Measurements from ENCODE around the gene UBE2G2. TPM values are rescaled to one million over a fixed set of nuclear protein-coding genes. Genes with fewer than 3 reads are reported as not detected.
"Not testable (repeated sequence)": the region's sequence is repeated elsewhere in the genome, so short reads cannot be mapped to it uniquely, and the experiment has no call there.

The UBE2G2 gene
- polyA plus RNA-seq, 2 donors, result 28.1 to 30.4 TPM

GRCh38 chr21:44836349-44836665, 34.7 kb upstream of the UBE2G2 start:
- Histone ChIP-seq H3K9me3 (ENCODE audit: control insufficient read depth in 2 of 2, insufficient read depth in 1 of 2, low read depth in 1 of 2, low read length in 1 of 2) (no peaks in the 10 kb centered on the region), H3K4me3 (ENCODE audit: low read depth in 1 of 2, low read length in 2 of 2) (no peak overlapping the region), H3K27me3 (ENCODE audit: control insufficient read depth in 1 of 2, insufficient read depth in 2 of 2, low read length in 2 of 2) (no peaks in the 10 kb centered on the region), H3K4me1 (ENCODE audit: control insufficient read depth in 2 of 2, insufficient read depth in 2 of 2, low read length in 1 of 2) (peaks cover 4 to 6% of the 10 kb centered on the region in 2 donors), H3K36me3 (ENCODE audit: control insufficient read depth in 2 of 2, insufficient read depth in 2 of 2, low read length in 1 of 2) (no peaks in the 10 kb centered on the region), H3K27ac (ENCODE audit: low read depth in 2 of 2, low read length in 1 of 2) (no peak overlapping the region)
- WGBS, 2 donors, result 35 to 40% methylated on average over 3 of the region's 3 CpGs

DNA sequence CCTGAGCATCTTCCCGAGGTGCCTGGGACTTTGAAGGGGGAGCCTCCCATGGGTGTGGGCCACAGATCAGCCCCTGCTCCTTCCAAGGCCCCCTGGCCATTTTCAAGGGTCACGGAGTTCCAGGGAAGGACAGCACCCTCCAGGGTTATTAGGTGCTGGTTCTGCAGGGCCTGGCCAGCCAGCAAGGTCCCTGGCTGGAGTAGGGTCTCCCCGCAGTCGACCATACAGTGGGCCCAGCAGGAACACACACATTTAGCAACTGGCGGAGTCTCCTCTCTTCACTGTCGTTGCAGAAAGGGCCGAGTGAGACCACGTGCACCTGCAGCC, 34.0 kb upstream of the UBE2G2 start:
- Histone ChIP-seq H3K4me1 (ENCODE audit: control insufficient read depth in 2 of 2, insufficient read depth in 2 of 2, low read length in 1 of 2) (peaks cover 4 to 6% of the 10 kb centered on the region in 2 donors), H3K9me3 (ENCODE audit: control insufficient read depth in 2 of 2, insufficient read depth in 1 of 2, low read depth in 1 of 2, low read length in 1 of 2) (no peaks in the 10 kb centered on the region), H3K36me3 (ENCODE audit: control insufficient read depth in 2 of 2, insufficient read depth in 2 of 2, low read length in 1 of 2) (no peaks in the 10 kb centered on the region), H3K27ac (ENCODE audit: low read depth in 2 of 2, low read length in 1 of 2) (no peak overlapping the region), H3K27me3 (ENCODE audit: control insufficient read depth in 1 of 2, insufficient read depth in 2 of 2, low read length in 2 of 2) (no peaks in the 10 kb centered on the region), H3K4me3 (ENCODE audit: low read depth in 1 of 2, low read length in 2 of 2) (no peak overlapping the region)
- 58 to 69% methylated on average over 8 of the region's 8 CpGs for WGBS, 2 donors

- H3K4me1 ChIP-seq (ENCODE audit: control insufficient read depth in 2 of 2, insufficient read depth in 2 of 2, low read length in 1 of 2), result peaks cover 4 to 6% of the 10 kb centered on the region in 2 donors
- H3K27ac ChIP-seq (ENCODE audit: low read depth in 2 of 2, low read length in 1 of 2), result no peak overlapping the region
Measured at GRCh38 chr21:44834951-44835646, 33.5 kb upstream of the UBE2G2 start.

GRCh38 chr21:44834231-44834950, 32.8 kb upstream of the UBE2G2 start:
- Histone ChIP-seq H3K36me3 (ENCODE audit: control insufficient read depth in 2 of 2, insufficient read depth in 2 of 2, low read length in 1 of 2) (no peaks in the 10 kb centered on the region), H3K4me1 (ENCODE audit: control insufficient read depth in 2 of 2, insufficient read depth in 2 of 2, low read length in 1 of 2) (peaks cover 4 to 6% of the 10 kb centered on the region in 2 donors), H3K27ac (ENCODE audit: low read depth in 2 of 2, low read length in 1 of 2) (no peak overlapping the region), H3K4me3 (ENCODE audit: low read depth in 1 of 2, low read length in 2 of 2) (no peak overlapping the region), H3K9me3 (ENCODE audit: control insufficient read depth in 2 of 2, insufficient read depth in 1 of 2, low read depth in 1 of 2, low read length in 1 of 2) (no peaks in the 10 kb centered on the region), H3K27me3 (ENCODE audit: control insufficient read depth in 1 of 2, insufficient read depth in 2 of 2, low read length in 2 of 2) (no peaks in the 10 kb centered on the region)
- 82 to 86% methylated on average over 26 of the region's 26 CpGs for WGBS, 2 donors

More at GRCh38 chr21:44834951-44835646, 33.5 kb upstream of the UBE2G2 start:
- Histone ChIP-seq H3K36me3 (ENCODE audit: control insufficient read depth in 2 of 2, insufficient read depth in 2 of 2, low read length in 1 of 2) (no peaks in the 10 kb centered on the region), H3K27me3 (ENCODE audit: control insufficient read depth in 1 of 2, insufficient read depth in 2 of 2, low read length in 2 of 2) (no peaks in the 10 kb centered on the region), H3K9me3 (ENCODE audit: control insufficient read depth in 2 of 2, insufficient read depth in 1 of 2, low read depth in 1 of 2, low read length in 1 of 2) (no peaks in the 10 kb centered on the region), H3K4me3 (ENCODE audit: low read depth in 1 of 2, low read length in 2 of 2) (no peak overlapping the region)
- WGBS, 2 donors, result 69 to 80% methylated on average over 29 of the region's 29 CpGs

DNA sequence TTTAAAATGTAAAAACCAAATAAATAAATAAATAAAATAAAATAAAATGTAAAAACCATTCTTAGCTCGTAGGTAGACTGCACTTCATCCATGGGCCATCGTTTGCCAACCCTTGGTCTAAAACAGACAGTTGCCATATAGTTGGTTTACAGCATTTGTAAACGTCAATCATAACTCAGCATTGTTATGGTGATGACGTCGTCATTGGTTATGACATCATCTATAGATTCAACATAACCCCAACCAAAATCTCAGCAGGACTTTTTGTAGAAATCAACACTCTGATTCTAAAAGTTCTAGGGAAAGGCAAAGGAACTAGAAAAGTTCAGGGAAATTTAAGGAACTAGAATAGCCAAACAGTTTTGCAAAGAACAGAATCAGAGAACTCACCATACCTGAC, 32.0 kb upstream of the UBE2G2 start:
- H3K4me3 ChIP-seq (ENCODE audit: low read depth in 1 of 2, low read length in 2 of 2), result no peak overlapping the region
- peaks cover 4 to 6% of the 10 kb centered on the region in 2 donors for H3K4me1 ChIP-seq (ENCODE audit: control insufficient read depth in 2 of 2, insufficient read depth in 2 of 2, low read length in 1 of 2)
- 85 to 87% methylated on average over 5 of the region's 5 CpGs for WGBS, 2 donors
- H3K27ac ChIP-seq (ENCODE audit: low read depth in 2 of 2, low read length in 1 of 2), result no peak overlapping the region
- no peaks in the 10 kb centered on the region for H3K27me3 ChIP-seq (ENCODE audit: control insufficient read depth in 1 of 2, insufficient read depth in 2 of 2, low read length in 2 of 2)
- H3K9me3 ChIP-seq (ENCODE audit: control insufficient read depth in 2 of 2, insufficient read depth in 1 of 2, low read depth in 1 of 2, low read length in 1 of 2), result no peaks in the 10 kb centered on the region
- H3K36me3 ChIP-seq (ENCODE audit: control insufficient read depth in 2 of 2, insufficient read depth in 2 of 2, low read length in 1 of 2), result no peaks in the 10 kb centered on the region

- WGBS, 2 donors, result 91 to 92% methylated on average over 23 of the region's 23 CpGs
- H3K36me3 ChIP-seq (ENCODE audit: control insufficient read depth in 2 of 2, insufficient read depth in 2 of 2, low read length in 1 of 2); H3K4me3 ChIP-seq (ENCODE audit: low read depth in 1 of 2, low read length in 2 of 2); H3K27me3 ChIP-seq (ENCODE audit: control insufficient read depth in 1 of 2, insufficient read depth in 2 of 2, low read length in 2 of 2); H3K4me1 ChIP-seq (ENCODE audit: control insufficient read depth in 2 of 2, insufficient read depth in 2 of 2, low read length in 1 of 2); H3K9me3 ChIP-seq (ENCODE audit: control insufficient read depth in 2 of 2, insufficient read depth in 1 of 2, low read depth in 1 of 2, low read length in 1 of 2); H3K27ac ChIP-seq (ENCODE audit: low read depth in 2 of 2, low read length in 1 of 2): not testable (repeated sequence)
Measured at GRCh38 chr21:44832516-44833255, 31.1 kb upstream of the UBE2G2 start.

DNA sequence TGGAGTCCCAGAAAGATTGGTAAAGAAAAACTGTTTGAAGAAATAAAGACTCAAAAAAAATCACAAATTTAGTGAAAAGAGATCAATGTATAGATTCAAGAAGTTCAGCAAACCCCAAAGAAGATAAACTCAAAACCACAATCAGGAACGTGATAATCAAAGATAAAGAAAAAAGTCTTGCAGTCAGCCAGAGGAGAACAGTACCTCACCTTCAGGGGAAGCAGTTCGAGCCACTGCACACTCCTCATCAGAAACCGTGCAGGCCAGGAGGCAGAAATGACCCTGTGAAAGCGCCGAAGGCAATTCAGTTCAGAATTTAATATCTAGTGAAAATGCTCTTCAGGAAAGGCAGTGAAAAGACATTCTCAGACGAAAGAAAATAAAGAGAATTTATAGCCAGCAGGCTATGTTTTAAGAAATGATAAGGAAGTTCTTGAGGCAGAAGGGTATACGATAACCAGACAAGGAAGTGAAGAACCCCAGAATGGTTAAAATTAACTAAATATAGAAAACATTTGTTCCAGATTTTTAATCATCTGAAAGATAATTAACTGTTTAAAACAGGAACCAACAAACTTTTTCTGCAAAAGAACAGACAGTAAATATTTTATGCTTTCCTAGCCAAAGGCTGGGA, 29.7 kb upstream of the UBE2G2 start:
- H3K36me3 ChIP-seq (ENCODE audit: control insufficient read depth in 2 of 2, insufficient read depth in 2 of 2, low read length in 1 of 2), result no peaks in the 10 kb centered on the region
- no peak overlapping the region for H3K4me3 ChIP-seq (ENCODE audit: low read depth in 1 of 2, low read length in 2 of 2)
- no peaks in the 10 kb centered on the region for H3K4me1 ChIP-seq (ENCODE audit: control insufficient read depth in 2 of 2, insufficient read depth in 2 of 2, low read length in 1 of 2)
- peaks cover 0 to 9% of the 10 kb centered on the region in 2 donors for H3K9me3 ChIP-seq (ENCODE audit: control insufficient read depth in 2 of 2, insufficient read depth in 1 of 2, low read depth in 1 of 2, low read length in 1 of 2)
- 59 to 65% methylated on average over 7 of the region's 7 CpGs for WGBS, 2 donors
- H3K27me3 ChIP-seq (ENCODE audit: control insufficient read depth in 1 of 2, insufficient read depth in 2 of 2, low read length in 2 of 2), result no peaks in the 10 kb centered on the region
- no peak overlapping the region for H3K27ac ChIP-seq (ENCODE audit: low read depth in 2 of 2, low read length in 1 of 2)

GRCh38 chr21:44829507-44830092, 28.0 kb upstream of the UBE2G2 start:
- peaks cover 0 to 9% of the 10 kb centered on the region in 2 donors for H3K9me3 ChIP-seq (ENCODE audit: control insufficient read depth in 2 of 2, insufficient read depth in 1 of 2, low read depth in 1 of 2, low read length in 1 of 2)
- H3K27ac ChIP-seq (ENCODE audit: low read depth in 2 of 2, low read length in 1 of 2), result no peak overlapping the region
- no peak overlapping the region for H3K4me3 ChIP-seq (ENCODE audit: low read depth in 1 of 2, low read length in 2 of 2)
- H3K36me3 ChIP-seq (ENCODE audit: control insufficient read depth in 2 of 2, insufficient read depth in 2 of 2, low read length in 1 of 2), result no peaks in the 10 kb centered on the region
- WGBS, 2 donors, result 48 to 52% methylated on average over 2 of the region's 2 CpGs
- no peaks in the 10 kb centered on the region for H3K4me1 ChIP-seq (ENCODE audit: control insufficient read depth in 2 of 2, insufficient read depth in 2 of 2, low read length in 1 of 2)
- H3K27me3 ChIP-seq (ENCODE audit: control insufficient read depth in 1 of 2, insufficient read depth in 2 of 2, low read length in 2 of 2), result no peaks in the 10 kb centered on the region

GRCh38 chr21:44828362-44829056, 26.9 kb upstream of the UBE2G2 start:
- no peak overlapping the region for H3K4me3 ChIP-seq (ENCODE audit: low read depth in 1 of 2, low read length in 2 of 2)
- H3K27me3 ChIP-seq (ENCODE audit: control insufficient read depth in 1 of 2, insufficient read depth in 2 of 2, low read length in 2 of 2), result no peaks in the 10 kb centered on the region
- no peaks in the 10 kb centered on the region for H3K36me3 ChIP-seq (ENCODE audit: control insufficient read depth in 2 of 2, insufficient read depth in 2 of 2, low read length in 1 of 2)
- no peaks in the 10 kb centered on the region for H3K4me1 ChIP-seq (ENCODE audit: control insufficient read depth in 2 of 2, insufficient read depth in 2 of 2, low read length in 1 of 2)
- H3K27ac ChIP-seq (ENCODE audit: low read depth in 2 of 2, low read length in 1 of 2), result no peak overlapping the region
- 85 to 89% methylated on average over 4 of the region's 4 CpGs for WGBS, 2 donors
- H3K9me3 ChIP-seq (ENCODE audit: control insufficient read depth in 2 of 2, insufficient read depth in 1 of 2, low read depth in 1 of 2, low read length in 1 of 2), result peaks cover 0 to 9% of the 10 kb centered on the region in 2 donors

Data from esophagus (tissue), 2 donors.